OCI-LY1 (cell line): ENCODE data around the gene KPTN.

Experiments used
- H2AFZ ChIP-seq: fragments of 200-600 bp; sonication (generic), shearing (Covaris generic); 2 replicates; pipeline ENCODE4 v1.6.0; 2014; ENCODE audit warnings: antibody characterized with exemption, mild to moderate bottlenecking, low read length
- H3F3A ChIP-seq: fragments of 200-600 bp; sonication (generic), shearing (Covaris generic); 2 replicates; pipeline ENCODE4 v1.6.0; 2014; ENCODE audit warnings: mild to moderate bottlenecking, antibody characterized with exemption, low read length, moderate library complexity; ENCODE audit not compliant: insufficient read depth
- H3K27ac ChIP-seq: fragments of 200-600 bp; sonication (generic); 2 replicates; pipeline ENCODE4 v1.5.1; 2014; ENCODE audit warnings: low read length, mixed run types, mild to moderate bottlenecking, low read depth; ENCODE audit not compliant: poor library complexity, severe bottlenecking
- H3K27me3 ChIP-seq: fragments of 200-600 bp; sonication (generic); 2 replicates; pipeline ENCODE4 v1.6.0; 2014; ENCODE audit warnings: antibody characterized with exemption, mild to moderate bottlenecking, low read length, moderate library complexity; ENCODE audit not compliant: insufficient read depth
- H3K36me3 ChIP-seq: fragments of 200-600 bp; sonication (generic); 2 replicates; pipeline ENCODE4 v1.6.1; 2014; ENCODE audit warnings: mild to moderate bottlenecking, antibody characterized with exemption, low read length, moderate library complexity, mixed read lengths; ENCODE audit not compliant: insufficient read depth
- H3K4me1 ChIP-seq: fragments of 200-600 bp; sonication (generic); 2 replicates; pipeline ENCODE4 v1.5.1; 2014; ENCODE audit warnings: mild to moderate bottlenecking, low read length, moderate library complexity; ENCODE audit not compliant: insufficient read depth, severe bottlenecking
- H3K4me2 ChIP-seq: fragments of 200-600 bp; sonication (generic), shearing (Covaris generic); 2 replicates; pipeline ENCODE4 v1.6.1; 2014; ENCODE audit warnings: low read length
- H3K4me3 ChIP-seq: fragments of 200-600 bp; sonication (generic); 2 replicates; pipeline ENCODE4 v1.5.1; 2014; ENCODE audit warnings: low read length, low read depth, mild to moderate bottlenecking, mixed read lengths; ENCODE audit not compliant: poor library complexity, severe bottlenecking
- H3K79me2 ChIP-seq: fragments of 200-600 bp; shearing (Covaris generic); 2 replicates; pipeline ENCODE4 v1.6.1; 2016; ENCODE audit warnings: mixed run types, low read length, mixed read lengths; ENCODE audit not compliant: insufficient read depth
- H3K9ac ChIP-seq: fragments of 200-600 bp; sonication (generic), shearing (Covaris generic); 2 replicates; pipeline ENCODE4 v1.6.1; 2014; ENCODE audit warnings: mild to moderate bottlenecking, low read length, mixed read lengths
- H3K9me2 ChIP-seq: fragments of 200-600 bp; sonication (generic), shearing (Covaris generic); 2 replicates; pipeline ENCODE4 v1.6.1; 2014; ENCODE audit warnings: low read depth, mild to moderate bottlenecking, low read length, mixed read lengths
- H3K9me3 ChIP-seq: fragments of 200-600 bp; shearing (Covaris generic); 2 replicates; pipeline ENCODE4 v1.6.1; 2014; ENCODE audit warnings: low read length, mixed read lengths
- H4K20me1 ChIP-seq: fragments of 200-600 bp; sonication (generic), shearing (Covaris generic); 2 replicates; pipeline ENCODE4 v1.6.0; 2016; ENCODE audit warnings: mild to moderate bottlenecking, low read length; ENCODE audit not compliant: insufficient read depth
- EZH2 ChIP-seq: fragments of 200-600 bp; sonication (generic), shearing (Covaris generic); IDR thresholded peaks from 2 replicates; pipeline ENCODE4 v1.8.0; 2017; ENCODE audit warnings: borderline replicate concordance, mixed run types, mild to moderate bottlenecking, antibody characterized with exemption, low read length, moderate library complexity, mixed read lengths
- TF ChIP-seq, protein P1 (sequence below): fragments of 200-600 bp; sonication (generic), shearing (Covaris generic); IDR thresholded peaks from 2 replicates; pipeline ENCODE4 v1.5.1; 2017; ENCODE audit warnings: mild to moderate bottlenecking, antibody characterized with exemption, low read length, moderate library complexity, mixed read lengths

Gene KPTN

DNA sequence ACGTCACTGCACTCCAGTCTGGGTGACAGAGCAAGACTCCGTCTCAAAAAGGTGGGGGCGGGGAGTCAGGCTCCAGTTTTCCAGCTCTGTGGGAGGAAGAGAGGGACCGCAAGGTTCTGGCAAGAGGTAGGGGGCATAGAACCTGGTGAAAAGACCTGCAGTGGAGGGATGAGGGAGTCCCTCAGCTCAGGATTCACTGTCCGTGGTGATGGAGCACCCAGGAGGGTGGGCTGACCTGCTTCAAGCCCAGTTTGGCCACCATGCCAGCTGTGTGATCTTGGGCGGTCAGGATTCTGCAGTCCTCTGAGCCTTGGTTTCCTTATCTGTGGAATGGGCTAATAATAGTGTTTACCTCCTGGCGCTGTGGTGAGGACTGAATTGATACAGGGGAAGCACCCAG, 33.5 kb downstream of the KPTN start:
- Histone ChIP-seq H3K4me3 (no peak overlapping the region), H3K9me3 (0 out of 2 replicates have a peak, but pooled peaks cover 3% of the 10 kb centered on the region), H4K20me1 (no peaks in the 10 kb centered on the region), H3K27me3 (peaks cover 3% of the 10 kb centered on the region; the same call in 1 of the 2 replicates), H3K9me2 (no peaks in the 10 kb centered on the region), H3K27ac (no peak overlapping the region), H3K4me2 (no peak overlapping the region), H3K9ac (no peak overlapping the region), H3K4me1 (peaks cover 4% of the 10 kb centered on the region), H2AFZ (no peak overlapping the region), H3K36me3 (no peaks in the 10 kb centered on the region), H3K79me2 (no peaks in the 10 kb centered on the region), H3F3A (no peaks in the 10 kb centered on the region)
- TF ChIP-seq EZH2: no peak
- TF ChIP-seq, protein P1, sequence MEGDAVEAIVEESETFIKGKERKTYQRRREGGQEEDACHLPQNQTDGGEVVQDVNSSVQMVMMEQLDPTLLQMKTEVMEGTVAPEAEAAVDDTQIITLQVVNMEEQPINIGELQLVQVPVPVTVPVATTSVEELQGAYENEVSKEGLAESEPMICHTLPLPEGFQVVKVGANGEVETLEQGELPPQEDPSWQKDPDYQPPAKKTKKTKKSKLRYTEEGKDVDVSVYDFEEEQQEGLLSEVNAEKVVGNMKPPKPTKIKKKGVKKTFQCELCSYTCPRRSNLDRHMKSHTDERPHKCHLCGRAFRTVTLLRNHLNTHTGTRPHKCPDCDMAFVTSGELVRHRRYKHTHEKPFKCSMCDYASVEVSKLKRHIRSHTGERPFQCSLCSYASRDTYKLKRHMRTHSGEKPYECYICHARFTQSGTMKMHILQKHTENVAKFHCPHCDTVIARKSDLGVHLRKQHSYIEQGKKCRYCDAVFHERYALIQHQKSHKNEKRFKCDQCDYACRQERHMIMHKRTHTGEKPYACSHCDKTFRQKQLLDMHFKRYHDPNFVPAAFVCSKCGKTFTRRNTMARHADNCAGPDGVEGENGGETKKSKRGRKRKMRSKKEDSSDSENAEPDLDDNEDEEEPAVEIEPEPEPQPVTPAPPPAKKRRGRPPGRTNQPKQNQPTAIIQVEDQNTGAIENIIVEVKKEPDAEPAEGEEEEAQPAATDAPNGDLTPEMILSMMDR: no peak

DNA sequence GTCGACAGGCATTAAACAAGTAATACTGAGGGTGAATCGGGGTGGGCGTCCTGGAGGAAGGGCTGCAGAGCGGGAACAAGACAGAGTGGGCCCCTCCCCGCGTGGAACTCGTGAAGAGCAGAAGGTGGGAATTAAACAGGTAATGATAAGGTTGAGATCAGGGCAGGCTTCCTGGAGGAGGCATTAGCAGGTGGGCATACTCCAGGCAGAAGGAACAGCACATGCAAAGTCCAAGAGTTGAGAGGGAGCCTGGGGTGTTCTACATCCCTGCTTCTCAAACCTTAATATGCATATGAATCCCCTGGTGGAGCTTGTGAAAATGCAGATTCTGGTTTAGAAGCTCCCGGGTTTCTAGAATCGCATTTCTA, 35.7 kb downstream of the KPTN start:
- H3K79me2 ChIP-seq: no peaks in the 10 kb centered on the region
- no peak overlapping the region for H3K4me2 ChIP-seq
- H3K27me3 ChIP-seq: no peaks in the 10 kb centered on the region
- no peaks in the 10 kb centered on the region for H3F3A ChIP-seq
- H3K4me1 ChIP-seq: peaks cover 4% of the 10 kb centered on the region
- H3K4me3 ChIP-seq: no peak overlapping the region
- no peaks in the 10 kb centered on the region for H3K9me2 ChIP-seq
- no peak for TF ChIP-seq EZH2
- TF ChIP-seq, protein P1: no peak
- no peaks in the 10 kb centered on the region for H3K9me3 ChIP-seq
- H2AFZ ChIP-seq: no peak overlapping the region
- H3K27ac ChIP-seq: no peak overlapping the region
- no peaks in the 10 kb centered on the region for H4K20me1 ChIP-seq
- H3K36me3 ChIP-seq: no peaks in the 10 kb centered on the region
- no peak overlapping the region for H3K9ac ChIP-seq

DNA sequence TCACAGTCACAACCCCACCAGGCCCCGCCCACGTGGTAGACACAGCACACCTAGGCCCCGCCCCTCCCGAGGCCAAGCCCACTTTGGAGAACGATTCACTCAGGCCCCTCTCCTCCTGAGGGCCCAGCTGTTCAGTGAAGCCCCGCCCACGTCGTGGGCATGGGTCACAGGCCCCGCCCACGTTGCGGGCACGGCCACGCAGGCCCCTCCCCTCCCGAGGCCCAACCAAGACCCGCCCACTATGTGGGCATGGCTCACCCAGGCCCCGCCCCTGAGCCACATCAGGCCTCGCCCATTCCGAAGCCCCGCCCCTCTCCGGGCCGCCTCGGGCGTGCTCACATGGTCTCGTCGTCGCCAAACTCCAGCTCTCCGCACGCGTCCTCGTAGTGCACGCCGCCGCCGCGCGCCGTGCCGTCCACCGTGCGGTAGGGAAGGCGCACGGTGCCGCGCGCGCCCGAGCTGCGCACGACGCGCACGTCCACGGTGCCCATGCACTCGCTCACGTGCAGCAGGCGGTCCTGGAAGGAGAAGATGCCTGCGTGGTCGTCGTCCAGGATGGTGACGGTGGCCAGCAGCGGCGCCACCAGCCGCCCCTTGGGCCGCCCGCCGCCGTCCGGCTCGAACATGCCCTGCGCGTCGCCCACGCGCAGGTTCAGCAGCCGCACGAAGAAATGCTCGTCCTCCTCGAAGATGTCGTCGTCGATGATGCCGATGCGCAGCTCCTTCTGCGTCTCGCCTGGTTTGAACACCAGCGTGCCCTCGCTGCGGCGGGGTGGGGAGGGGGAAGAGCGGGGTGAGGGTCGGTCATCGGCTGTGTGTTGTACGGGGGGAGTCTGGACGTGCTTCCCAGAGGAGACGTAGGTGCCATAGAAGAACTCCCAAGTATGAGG, 36.3 kb downstream of the KPTN start:
- H3K9me2 ChIP-seq: no peaks in the 10 kb centered on the region
- H3K4me2 ChIP-seq: no peak overlapping the region
- no peaks in the 10 kb centered on the region; the same call in 1 of the 2 replicates for H3K27me3 ChIP-seq
- no peak overlapping the region for H3K27ac ChIP-seq
- H3K36me3 ChIP-seq: no peaks in the 10 kb centered on the region
- no peak overlapping the region for H3K9ac ChIP-seq
- TF ChIP-seq, protein P1: no peak
- no peak for TF ChIP-seq EZH2
- H3K4me3 ChIP-seq: no peak overlapping the region
- peaks cover 4% of the 10 kb centered on the region for H3K4me1 ChIP-seq
- no peak overlapping the region for H2AFZ ChIP-seq
- H3K9me3 ChIP-seq: no peaks in the 10 kb centered on the region
- H4K20me1 ChIP-seq: no peaks in the 10 kb centered on the region
- H3F3A ChIP-seq: no peaks in the 10 kb centered on the region
- no peaks in the 10 kb centered on the region for H3K79me2 ChIP-seq
